Left ventricle myocardium inferior (tissue), 1 donor: Measurements from ENCODE around the gene KRT16. TPM values are rescaled to one million over a fixed set of nuclear protein-coding genes. Genes with fewer than 3 reads are reported as not detected.
A peak's percentile ranks its signal among the peaks of the same experiment; 100 is the strongest.
"Not testable (repeated sequence)": the region's sequence is repeated elsewhere in the genome, so short reads cannot be mapped to it uniquely, and the experiment has no call there.

Source experiments
- DNase-seq: peaks from one replicate; pipeline ENCODE4 v3.0.0-alpha.2; 2020
- H3K27ac ChIP-seq: fragments of 200-600 bp; replicated peaks from 2 replicates; pipeline ENCODE4 v1.8.0; 2021
- H3K27me3 ChIP-seq: fragments of 200-600 bp; 2 replicates; pipeline ENCODE4 v1.8.0; 2021; ENCODE audit warnings: low read depth
- H3K36me3 ChIP-seq: fragments of 200-600 bp; 2 replicates; pipeline ENCODE4 v1.8.0; 2021
- H3K4me1 ChIP-seq: fragments of 200-600 bp; 2 replicates; pipeline ENCODE4 v1.8.0; 2021
- H3K4me3 ChIP-seq: fragments of 200-600 bp; 2 replicates; pipeline ENCODE4 v1.8.0; 2021; ENCODE audit warnings: mild to moderate bottlenecking, moderate library complexity
- H3K9me3 ChIP-seq: fragments of 200-600 bp; replicated peaks from 2 replicates; pipeline ENCODE4 v1.8.0; 2021
- CTCF ChIP-seq: fragments of 200-600 bp; IDR thresholded peaks from 2 replicates; pipeline ENCODE4 v1.8.0; 2021; ENCODE audit warnings: antibody characterized with exemption, mild to moderate bottlenecking, borderline replicate concordance
- intact Hi-C: fragments of 100-400 bp; cut with micrococcal nuclease; formaldehyde crosslinking; loops from one replicate; pipeline ENCODE4 v1.11.0; 2022
- total RNA-seq: library from RNA; stranded (reverse); fragmentation: NEBNext Ultra II Directional; extraction: Animal tissue kit (Norgen Biotek cat#: 25700); gene quantifications from one replicate; pipeline ENCODE4 v1.2.1, GENCODE V29; 2021
- donor health status: DM: no; HTN: yes; CAD: no; lungs with severe emphysema.

Gene KRT16
- total RNA-seq, 1 donor from 2014 or later, result not detected

- H3K27me3 ChIP-seq, result peaks cover 64% of the 10 kb centered on the region
- no peak overlapping the region for H3K4me3 ChIP-seq
- no peak for TF ChIP-seq CTCF
- intact Hi-C loops, result no loop called here
- no peaks in the 10 kb centered on the region for H3K4me1 ChIP-seq
- H3K9me3 ChIP-seq, result peaks cover 17% of the 10 kb centered on the region
- DNase-seq, result no peak
- H3K36me3 ChIP-seq, result no peaks in the 10 kb centered on the region
- no peak overlapping the region for H3K27ac ChIP-seq
Measured at GRCh38 chr17:41610965-41611640, 1.5 kb downstream of the KRT16 start.

- intact Hi-C loops, H3K27ac ChIP-seq, H3K4me3 ChIP-seq, H3K36me3 ChIP-seq, H3K4me1 ChIP-seq, DNase-seq: not testable (repeated sequence)
- peaks cover 21% of the 10 kb centered on the region for H3K9me3 ChIP-seq
- TF ChIP-seq CTCF, result peak; percentile 24
- peaks cover 58% of the 10 kb centered on the region for H3K27me3 ChIP-seq
Measured at GRCh38 chr17:41610061-41610517, 2.5 kb downstream of the KRT16 start.

- H3K4me3 ChIP-seq, H3K27ac ChIP-seq, intact Hi-C loops, H3K4me1 ChIP-seq, DNase-seq, H3K36me3 ChIP-seq: not testable (repeated sequence)
- Histone ChIP-seq H3K9me3 (peaks cover 21% of the 10 kb centered on the region), H3K27me3 (peaks cover 57% of the 10 kb centered on the region)
Measured at GRCh38 chr17:41606930-41607329, 5.6 kb downstream of the KRT16 start.

- H3K36me3 ChIP-seq, result no peaks in the 10 kb centered on the region
- H3K4me1 ChIP-seq, result no peaks in the 10 kb centered on the region
- H3K27ac ChIP-seq, result no peak overlapping the region
- TF ChIP-seq CTCF, result no peak
- intact Hi-C loops, result no loop called here
- peaks cover 18% of the 10 kb centered on the region for H3K9me3 ChIP-seq
- no peak for DNase-seq
- H3K27me3 ChIP-seq, result peaks cover 35% of the 10 kb centered on the region
- H3K4me3 ChIP-seq, result no peak overlapping the region
Measured at GRCh38 chr17:41602524-41602923, 10.0 kb downstream of the KRT16 start.

- DNase-seq, result no peak
- intact Hi-C loops, result no loop called here
- H3K27me3 ChIP-seq, result peaks cover 48% of the 10 kb centered on the region
- H3K36me3 ChIP-seq, result no peaks in the 10 kb centered on the region
- H3K4me3 ChIP-seq, result no peak overlapping the region
- no peak overlapping the region for H3K27ac ChIP-seq
- no peaks in the 10 kb centered on the region for H3K9me3 ChIP-seq
- H3K4me1 ChIP-seq, result no peaks in the 10 kb centered on the region
- TF ChIP-seq CTCF, result no peak
Measured at GRCh38 chr17:41600318-41600717, 12.2 kb downstream of the KRT16 start.

GRCh38 chr17:41599680-41600079 is 12.9 kb downstream of the KRT16 start:
- Histone ChIP-seq H3K27ac (no peak overlapping the region), H3K36me3 (no peaks in the 10 kb centered on the region), H3K27me3 (peaks cover 49% of the 10 kb centered on the region), H3K4me3 (no peak overlapping the region), H3K9me3 (no peaks in the 10 kb centered on the region), H3K4me1 (no peaks in the 10 kb centered on the region)
- intact Hi-C loops, result no loop called here
- DNase-seq, result no peak
- no peak for TF ChIP-seq CTCF
